IPS-11a (cell line): ENCODE measurements around the gene ABCC1.
"Not testable (repeated sequence)": the region's sequence is repeated elsewhere in the genome, so short reads cannot be mapped to it uniquely, and the experiment has no call there.

Experiments used
- H3K4me3 ChIP-seq: one replicate; pipeline ENCODE4 v1.5.1; 2013; ENCODE audit warnings: low read depth, low read length, control low read depth

Gene ABCC1

DNA sequence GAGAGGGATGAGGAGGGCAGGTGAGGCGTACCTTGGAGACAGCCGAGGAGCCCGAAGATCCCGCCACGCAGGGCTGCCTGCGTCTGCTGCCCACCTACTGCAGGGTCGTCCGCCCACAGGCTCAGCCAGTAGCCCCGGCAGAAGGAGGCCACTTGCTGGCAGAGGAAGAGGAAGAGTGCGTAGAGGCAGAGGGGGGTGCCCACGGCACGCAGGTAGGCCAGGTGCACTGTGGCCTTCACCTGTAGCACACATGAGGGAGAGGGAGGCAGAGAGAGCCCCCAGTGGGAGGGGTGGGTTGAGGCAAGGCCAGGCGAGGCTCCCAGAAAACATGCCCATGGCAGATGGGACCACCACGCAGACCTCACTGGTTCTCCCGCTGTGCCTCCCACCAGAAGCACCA lies 220.2 kb downstream of the ABCC1 start:
- H3K4me3 ChIP-seq, result no peak overlapping the region

DNA sequence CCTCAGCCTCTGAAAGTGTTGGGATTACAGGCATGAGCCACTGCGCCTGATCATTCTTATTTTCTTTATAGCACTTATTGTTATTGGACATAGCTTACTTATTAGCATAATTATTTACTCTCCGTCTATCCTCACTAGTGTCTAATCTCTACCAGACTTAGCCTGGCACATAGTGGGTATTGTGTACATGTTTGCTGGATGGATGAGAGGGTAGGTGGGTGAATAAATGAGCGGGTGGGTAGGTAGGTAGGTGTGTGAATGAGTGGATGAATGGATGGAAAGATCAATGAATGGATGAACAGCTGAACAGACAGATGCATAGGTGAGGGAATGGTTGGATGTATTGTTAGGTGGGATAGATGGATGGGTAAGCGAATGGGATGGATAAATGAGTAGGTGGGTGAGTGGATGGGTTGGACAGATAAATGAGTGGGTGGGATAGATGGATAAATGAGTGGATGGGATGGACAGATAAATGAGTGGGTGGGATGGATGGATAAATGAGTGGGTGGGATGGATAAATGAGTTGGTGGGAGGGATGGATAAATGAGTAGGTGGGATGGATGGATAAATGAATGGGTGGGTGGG lies 222.0 kb downstream of the ABCC1 start:
- H3K4me3 ChIP-seq, result no peak overlapping the region

DNA sequence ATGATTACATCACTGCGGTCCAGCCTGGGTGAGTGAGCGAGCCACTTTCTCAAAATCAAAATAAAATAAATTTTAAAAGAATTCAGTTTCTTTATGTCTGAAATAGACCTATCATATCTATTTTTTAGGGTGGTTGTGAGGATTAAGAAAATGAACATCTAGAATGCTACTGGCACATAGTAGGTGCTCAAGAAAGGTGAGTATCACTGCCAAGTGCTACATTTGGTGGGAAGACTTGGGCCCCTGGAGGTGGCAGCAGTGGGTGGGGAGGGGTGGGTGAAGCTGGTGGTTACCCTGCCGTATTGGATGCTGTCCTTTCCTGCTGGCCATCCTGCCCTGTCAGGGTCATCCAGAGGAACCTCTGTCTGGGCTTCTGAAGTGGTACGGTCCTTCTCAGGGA lies 223.6 kb downstream of the ABCC1 start:
- no peak overlapping the region for H3K4me3 ChIP-seq

DNA sequence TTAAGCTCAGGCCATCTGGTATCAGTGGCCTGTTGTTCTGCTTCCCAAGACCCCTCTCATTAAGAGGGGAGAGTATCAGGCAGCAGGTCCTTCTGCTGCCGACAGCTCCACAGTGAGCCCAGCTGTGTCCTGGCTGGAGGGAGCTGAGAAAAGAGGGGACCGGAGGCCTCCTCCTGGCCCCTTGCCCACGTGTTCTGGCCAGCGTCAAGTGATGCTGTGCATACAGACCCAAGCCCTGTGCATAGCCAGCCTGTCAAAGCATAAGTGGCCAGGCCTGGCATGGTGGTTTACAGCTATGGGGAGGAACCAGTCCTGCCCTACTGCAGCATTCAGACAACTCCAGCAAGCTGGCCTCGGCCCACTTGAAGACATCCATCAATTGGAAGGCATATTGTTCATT lies 225.9 kb downstream of the ABCC1 start:
- H3K4me3 ChIP-seq, result no peak overlapping the region

DNA sequence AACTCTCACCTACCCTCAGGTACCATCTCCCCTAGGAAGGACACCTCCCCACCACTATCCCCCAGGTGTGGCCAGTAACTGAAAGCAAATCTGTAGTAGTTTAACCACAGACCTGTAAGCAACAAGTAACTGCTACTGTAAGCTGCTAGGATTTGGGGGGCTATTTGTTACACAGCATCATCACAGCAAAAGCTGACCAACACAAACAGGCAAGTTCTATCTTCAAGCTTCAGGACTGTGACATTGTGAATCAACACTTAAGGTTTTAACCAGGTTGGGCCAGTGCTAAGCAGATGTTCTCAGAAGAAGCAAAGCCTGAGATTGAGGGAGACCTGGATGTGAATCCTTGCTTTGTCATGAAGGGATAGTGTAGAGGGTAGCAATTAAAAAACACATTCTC lies 226.9 kb downstream of the ABCC1 start:
- H3K4me3 ChIP-seq, result no peak overlapping the region

DNA sequence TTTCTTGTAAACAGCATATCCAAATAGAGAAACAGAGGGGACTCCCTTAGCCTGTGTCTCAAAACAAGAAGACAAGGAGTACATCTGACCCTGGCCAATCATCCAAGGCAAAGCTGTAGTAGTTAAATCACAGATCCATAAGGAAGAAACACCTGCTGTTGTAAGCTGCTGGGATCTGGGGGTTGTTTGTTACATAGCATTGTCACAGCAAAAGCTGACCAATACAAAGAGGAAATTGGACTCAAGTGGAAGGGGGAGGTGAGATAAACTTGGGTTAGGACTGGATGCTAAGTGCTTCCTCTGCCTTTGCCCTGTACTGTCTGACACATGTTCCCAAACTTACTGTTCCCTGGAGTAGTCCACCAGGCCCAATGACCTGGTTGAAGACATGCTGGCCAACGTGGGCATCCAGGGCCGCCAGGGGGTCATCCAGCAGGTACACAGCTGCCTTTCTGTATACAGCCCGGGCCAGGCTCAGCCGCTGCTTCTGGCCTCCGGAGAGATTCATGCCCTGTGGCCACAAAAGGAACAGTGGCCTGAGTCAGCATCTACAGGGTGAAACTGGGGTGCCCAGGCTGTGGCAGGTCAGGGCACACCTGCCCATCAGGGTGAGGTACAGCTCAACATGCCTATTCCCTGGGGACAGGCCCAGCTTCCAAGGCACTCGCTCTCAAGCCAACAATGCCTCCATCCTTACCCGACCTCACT lies 229.2 kb downstream of the ABCC1 start:
- H3K4me3 ChIP-seq, result no peak overlapping the region

DNA sequence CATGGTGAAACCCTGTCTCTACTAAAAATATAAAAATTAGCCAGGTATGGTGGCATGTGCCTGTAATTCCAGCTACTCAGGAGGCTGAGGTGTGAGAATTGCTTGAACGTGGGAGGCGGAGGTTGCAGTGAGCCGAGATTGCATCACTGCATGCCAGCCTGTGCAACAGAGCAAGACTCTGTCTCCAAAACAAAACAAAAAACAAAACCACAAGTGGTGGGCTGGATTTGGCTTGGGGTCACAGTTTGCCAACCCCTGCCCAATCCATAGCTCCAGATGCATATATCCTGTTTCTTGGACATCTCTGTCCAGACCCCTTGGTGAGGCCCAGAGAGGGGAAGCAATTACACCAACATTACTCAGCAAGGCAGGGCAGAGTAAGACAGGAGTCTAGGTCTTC lies 232.3 kb downstream of the ABCC1 start:
- H3K4me3 ChIP-seq, result not testable (repeated sequence)

DNA sequence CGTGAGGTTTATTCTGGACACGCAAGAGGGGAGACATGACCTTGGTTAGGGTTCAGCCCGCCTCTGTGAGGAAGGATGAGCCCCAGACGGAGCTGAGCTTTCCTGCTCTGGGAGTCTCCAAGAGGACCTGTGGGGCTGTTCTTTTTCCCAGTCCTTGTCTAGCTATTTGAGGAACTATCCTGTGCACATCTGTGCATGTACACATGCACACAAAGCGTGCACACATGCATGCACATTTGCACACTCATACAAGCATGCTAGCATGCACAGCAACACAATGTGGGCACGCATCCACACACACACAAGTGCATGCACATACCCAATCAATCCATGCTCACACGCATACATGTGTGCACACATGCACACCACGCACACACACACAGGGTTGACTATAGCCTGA lies 233.5 kb downstream of the ABCC1 start:
- H3K4me3 ChIP-seq, result no peak overlapping the region

DNA sequence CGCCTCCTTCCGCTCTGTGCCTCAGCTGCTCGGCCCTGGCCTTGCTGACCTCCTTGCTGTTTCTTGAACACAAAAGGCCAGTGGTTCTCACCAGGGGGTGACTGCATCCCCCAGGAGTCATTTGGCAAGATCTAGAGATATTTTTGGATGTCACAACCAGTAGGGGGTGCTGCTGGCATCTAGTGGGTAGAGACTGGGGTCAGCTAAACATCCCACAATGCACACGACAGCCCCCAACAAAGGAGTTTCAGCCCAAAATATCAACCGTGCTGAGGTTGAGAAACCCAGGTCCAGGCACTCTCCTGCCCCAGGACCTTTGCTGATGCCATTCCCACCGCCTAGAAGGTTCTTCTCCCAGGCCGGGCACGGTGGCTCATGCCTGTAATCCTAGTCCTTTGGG lies 234.1 kb downstream of the ABCC1 start:
- H3K4me3 ChIP-seq, result no peak overlapping the region

DNA sequence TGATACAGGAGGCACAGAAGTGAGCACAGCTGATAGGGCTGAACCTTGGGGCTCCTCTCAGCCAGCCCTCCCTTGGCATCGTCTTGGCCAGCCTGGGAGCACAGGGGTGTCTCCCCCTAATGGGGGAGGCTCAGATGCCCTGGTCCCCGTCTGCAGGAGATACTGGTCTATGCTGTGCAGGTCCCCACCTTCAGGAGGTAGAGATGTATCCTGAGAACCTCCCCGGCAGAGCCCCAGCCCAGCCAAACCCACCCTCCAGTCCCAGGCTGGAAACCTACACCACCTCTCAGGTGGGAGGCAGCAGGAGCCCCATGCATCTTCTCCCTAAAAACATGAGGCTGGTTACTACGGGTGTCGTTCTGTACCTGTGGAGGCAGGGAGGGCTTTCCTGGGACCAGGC lies 235.2 kb downstream of the ABCC1 start:
- H3K4me3 ChIP-seq, result no peak overlapping the region

DNA sequence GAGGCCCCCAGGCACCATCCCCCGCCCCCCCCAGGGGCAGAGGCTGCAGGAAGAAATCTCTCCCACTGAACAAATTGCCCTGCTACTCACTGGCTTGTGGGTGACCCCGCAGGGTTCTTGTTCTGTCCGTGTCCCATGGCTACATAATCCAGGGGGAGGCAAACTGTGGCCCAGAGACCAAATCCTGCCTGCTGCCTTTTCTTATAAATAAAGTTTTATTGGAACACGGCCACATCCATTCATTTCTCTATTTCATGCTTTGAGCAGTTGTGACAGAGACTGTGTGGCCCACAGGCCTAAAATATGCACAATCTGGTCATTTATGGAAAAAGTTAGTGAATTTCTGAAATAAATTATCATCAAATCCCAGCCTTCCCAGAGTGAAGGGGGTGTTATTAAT lies 235.7 kb downstream of the ABCC1 start:
- H3K4me3 ChIP-seq, result no peak overlapping the region

DNA sequence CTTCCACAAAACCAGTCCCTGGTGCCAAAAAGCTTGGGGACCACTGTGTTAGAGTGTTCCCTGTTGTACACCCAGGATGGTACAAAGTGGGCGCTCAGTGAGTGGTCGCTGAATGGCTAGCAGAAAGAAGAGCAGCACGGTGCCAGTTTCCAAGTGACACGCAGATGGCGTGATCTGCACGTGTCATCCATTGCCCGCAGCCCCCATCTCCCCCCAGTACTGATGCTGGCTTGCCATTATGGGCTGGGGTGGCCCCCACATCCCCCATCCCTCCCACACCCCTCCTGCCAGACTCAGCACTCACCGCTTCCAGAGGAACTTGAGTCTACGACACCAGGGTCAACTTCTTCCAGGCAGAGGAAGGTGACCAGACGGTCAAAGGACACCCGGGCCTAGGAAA lies 237.4 kb downstream of the ABCC1 start:
- no peak overlapping the region for H3K4me3 ChIP-seq

DNA sequence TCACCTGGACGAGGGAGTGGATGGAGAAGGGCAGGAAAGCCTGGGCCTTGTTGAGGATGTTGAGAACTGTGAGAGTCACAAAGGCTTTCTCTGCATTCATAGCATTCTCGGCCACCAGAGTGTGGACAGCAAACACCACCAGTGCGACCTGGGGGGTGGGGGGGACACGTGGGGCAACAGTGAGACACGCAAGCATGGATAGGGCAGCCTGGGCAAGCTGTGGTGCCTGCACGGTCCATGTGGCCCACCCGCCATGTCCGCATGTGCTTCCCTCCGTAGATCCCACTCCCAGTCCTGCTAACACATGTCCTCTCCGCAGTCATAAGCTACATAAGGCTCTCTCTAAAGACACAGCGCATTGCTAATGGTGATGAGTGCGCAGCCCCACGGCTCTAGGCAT lies 239.4 kb downstream of the ABCC1 start:
- H3K4me3 ChIP-seq, result no peak overlapping the region

DNA sequence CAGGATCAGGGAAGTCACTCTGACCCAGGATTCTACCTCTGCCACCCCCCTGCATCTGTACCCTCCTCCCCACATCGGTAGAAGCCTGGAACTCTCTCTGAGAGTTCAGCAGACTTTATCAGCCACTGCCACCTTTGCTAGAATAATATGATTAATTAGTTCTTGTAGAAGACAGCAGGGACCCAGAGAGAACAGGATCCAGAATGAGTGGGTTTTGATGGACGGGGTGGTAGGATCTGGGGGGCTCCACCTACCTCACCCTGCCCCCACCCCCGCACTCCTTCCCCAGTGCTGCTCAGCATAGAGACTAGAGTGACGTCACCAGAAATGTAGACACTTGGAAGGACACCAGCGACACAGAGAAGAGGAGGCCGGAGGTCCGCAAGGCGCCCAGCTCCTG lies 240.4 kb downstream of the ABCC1 start:
- no peak overlapping the region for H3K4me3 ChIP-seq

DNA sequence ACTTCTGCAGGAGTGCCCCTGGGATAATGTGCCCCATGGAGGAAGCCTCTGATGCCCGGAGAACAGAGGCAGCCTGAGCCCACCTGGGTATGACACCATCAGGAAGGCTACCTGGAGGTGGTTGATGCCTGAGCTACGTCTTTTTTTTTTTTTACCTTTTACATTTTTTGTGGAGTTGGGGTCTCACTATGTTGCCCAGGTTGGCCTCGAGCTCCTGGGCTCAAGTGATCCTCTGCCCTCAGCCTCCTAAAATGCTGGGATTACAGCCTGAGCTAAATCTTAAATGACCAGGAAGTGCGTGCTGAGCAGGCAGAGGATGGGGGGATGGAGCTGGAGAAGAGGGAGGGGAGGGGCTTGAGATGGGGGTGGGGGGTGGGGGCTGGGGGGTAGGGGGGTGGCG lies 241.1 kb downstream of the ABCC1 start:
- H3K4me3 ChIP-seq, result no peak overlapping the region

DNA sequence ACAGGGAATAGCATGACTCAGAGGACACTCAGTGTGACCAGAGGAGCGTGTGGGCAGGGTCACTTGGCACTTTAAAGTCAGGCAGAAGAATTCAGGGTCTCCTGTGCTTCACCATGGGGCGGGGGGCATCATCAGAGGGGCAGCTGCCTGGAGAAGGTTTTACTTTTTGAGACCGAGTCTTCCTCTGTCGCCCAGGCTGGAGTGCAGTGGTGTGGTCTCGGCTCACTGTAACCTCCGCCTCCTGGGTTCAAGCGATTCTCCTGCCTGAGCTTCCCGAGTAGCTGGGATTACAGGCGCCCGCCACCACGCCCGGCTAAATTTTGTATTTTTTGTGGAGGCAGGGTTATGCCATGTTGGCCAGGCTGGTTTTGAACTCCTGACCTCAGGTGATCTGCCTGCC lies 241.6 kb downstream of the ABCC1 start:
- not testable (repeated sequence) for H3K4me3 ChIP-seq

DNA sequence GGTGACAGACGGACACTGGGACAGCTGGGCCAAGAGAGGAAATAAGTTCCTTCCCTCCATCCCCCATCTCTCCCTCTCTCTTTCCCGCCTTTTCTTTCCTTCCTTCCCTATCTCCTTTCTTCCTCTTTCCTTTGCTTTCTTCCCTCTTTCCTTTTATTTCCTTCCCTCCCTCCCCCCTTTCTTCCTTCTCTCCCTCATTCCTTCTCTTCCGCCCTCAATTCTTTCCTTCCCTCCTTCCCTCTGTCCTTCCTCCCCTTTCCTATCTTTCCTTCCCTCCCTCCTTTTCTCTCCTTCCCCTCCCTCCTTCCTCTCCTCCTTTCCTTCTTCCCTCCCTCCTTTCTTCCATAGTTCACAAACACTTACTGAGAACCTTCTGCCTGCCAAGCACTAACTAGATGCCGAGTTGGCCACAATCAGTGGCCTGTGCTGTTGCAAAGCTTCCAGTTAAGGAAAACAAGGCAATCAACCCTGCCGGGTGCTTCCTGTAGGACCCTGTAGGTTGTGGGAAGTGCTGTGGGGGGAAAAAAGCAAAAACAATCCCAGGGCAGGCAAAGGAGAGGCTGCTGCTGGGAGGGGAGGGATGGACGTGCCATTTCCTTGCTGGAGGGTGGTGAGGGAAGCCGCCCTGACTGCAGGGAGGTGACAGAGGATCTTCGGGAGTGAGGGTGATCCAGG lies 242.2 kb downstream of the ABCC1 start:
- H3K4me3 ChIP-seq, result no peak overlapping the region
